H1 (cell line): ENCODE measurements around the gene UBE2D4. TPM values are rescaled to one million over a fixed set of nuclear protein-coding genes. Genes with fewer than 3 reads are reported as not detected.
A peak's percentile ranks its signal among the peaks of the same experiment; 100 is the strongest.
"Not testable (repeated sequence)": the region's sequence is repeated elsewhere in the genome, so short reads cannot be mapped to it uniquely, and the experiment has no call there.

Experiments
- CTCF ChIA-PET: fragments of 300-600 bp; sonication (Branson Sonifier 250); formaldehyde crosslinking; loops from one replicate; lab custom pipeline; 2021; ENCODE audit not compliant: partially characterized antibody; lab: Charles Lee
- POLR2A ChIA-PET: fragments of 300-600 bp; sonication (Branson Sonifier 250); formaldehyde crosslinking; loops from one replicate; lab custom pipeline; 2021; ENCODE audit warnings: inconsistent platforms; ENCODE audit not compliant: partially characterized antibody; lab: Charles Lee
- DNase-seq, 2 experiments: peaks; one replicate each; pipeline versions ENCODE4 v3.0.0 to v3.0.0-alpha.2; 2010 to 2022; ENCODE audit warnings: low spot score in 2 of 2, low read depth in 1 of 2, mixed read lengths in 1 of 2
- FAIRE-seq: peaks from 2 replicates; lab custom pipeline; 2011; peaks lifted over from hg19 to GRCh38; lab: Jason Lieb, UNC
- H2AFZ ChIP-seq: 2 replicates; pipeline ENCODE4 v1.8.1; 2012; ENCODE audit warnings: low read length, inconsistent platforms
- H2AK5ac ChIP-seq: 2 replicates; pipeline ENCODE4 v1.6.1; 2013; ENCODE audit warnings: low read depth, low read length
- H2BK120ac ChIP-seq: replicated peaks from 2 replicates; pipeline ENCODE3; 2013; ENCODE audit warnings: low read depth, low read length, inconsistent platforms
- H2BK12ac ChIP-seq: 2 replicates; pipeline ENCODE4 v1.6.1; 2013; ENCODE audit warnings: low read depth, low read length
- H2BK15ac ChIP-seq: 2 replicates; pipeline ENCODE4 v1.6.1; 2013; ENCODE audit warnings: low read length
- H2BK20ac ChIP-seq: 2 replicates; pipeline ENCODE4 v1.6.1; 2013; ENCODE audit warnings: low read length
- H2BK5ac ChIP-seq: 2 replicates; pipeline ENCODE4 v1.6.1; 2013; ENCODE audit warnings: low read depth, low read length
- H3K14ac ChIP-seq: 2 replicates; pipeline ENCODE4 v1.6.1; 2013; ENCODE audit warnings: inconsistent platforms; ENCODE audit not compliant: insufficient read length
- H3K18ac ChIP-seq: 2 replicates; pipeline ENCODE4 v1.6.1; 2013; ENCODE audit warnings: low read length; ENCODE audit errors: extremely low read depth
- H3K23ac ChIP-seq: 2 replicates; pipeline ENCODE4 v1.6.1; 2013; ENCODE audit warnings: inconsistent platforms; ENCODE audit not compliant: insufficient read length
- H3K23me2 ChIP-seq: 2 replicates; pipeline ENCODE4 v1.6.1; 2013; ENCODE audit warnings: low read depth, low read length
- H3K27ac ChIP-seq: 2 replicates; pipeline ENCODE4 v1.6.1; 2011; ENCODE audit warnings: low read depth, low read length, inconsistent platforms
- H3K27me3 ChIP-seq, 4 experiments: replicated peaks in 1 of 4; 1 replicate in 1 of 4; 2 replicates in 3 of 4; pipeline versions ENCODE4 v1.6.1 to v1.8.1; 2011 to 2013; ENCODE audit warnings: low read length in 3 of 4, mild to moderate bottlenecking in 3 of 4, inconsistent platforms in 2 of 4, mixed read lengths in 2 of 4, moderate library complexity in 1 of 4; ENCODE audit not compliant: control insufficient read depth in 3 of 4, insufficient read depth in 3 of 4; ENCODE audit errors: extremely low read depth in 1 of 4
- H3K36me3 ChIP-seq, 4 experiments: 2 replicates each; pipeline versions ENCODE4 v1.6.1 to v1.8.1; 2011 to 2013; ENCODE audit warnings: mild to moderate bottlenecking in 4 of 4, low read length in 3 of 4, moderate library complexity in 2 of 4, control low read depth in 1 of 4, inconsistent platforms in 1 of 4; ENCODE audit not compliant: insufficient read depth in 4 of 4, control insufficient read depth in 2 of 4
- H3K4ac ChIP-seq: replicated peaks from 2 replicates; pipeline ENCODE3; 2013; ENCODE audit warnings: low read length, low read depth, mixed read lengths, inconsistent platforms; ENCODE audit not compliant: insufficient read length
- H3K4me1 ChIP-seq, 4 experiments: replicated peaks in 1 of 4; 1 replicate in 1 of 4; 2 replicates in 3 of 4; pipeline versions ENCODE4 v1.6.1 to v1.8.1; 2011 to 2013; ENCODE audit warnings: low read length in 3 of 4, inconsistent platforms in 2 of 4, mixed read lengths in 1 of 4; ENCODE audit not compliant: insufficient read depth in 4 of 4, control insufficient read depth in 3 of 4
- H3K4me2 ChIP-seq, 2 experiments: 2 replicates each; pipeline versions ENCODE4 v1.6.1 to v1.8.1; 2011 to 2013; ENCODE audit warnings: low read depth in 2 of 2, low read length in 2 of 2, control low read depth in 1 of 2, inconsistent platforms in 1 of 2, mild to moderate bottlenecking in 1 of 2; ENCODE audit not compliant: insufficient read depth in 1 of 2
- H3K4me3 ChIP-seq, 4 experiments: fragments of 200-600, 300-600 bp in 1 of 4; sonication (generic), shearing (Covaris generic), sonication (Bioruptor Twin) in 1 of 4; 2 replicates each; pipeline versions ENCODE4 v1.5.1 to v1.8.1; 2011 to 2016; ENCODE audit warnings: low read length in 4 of 4, low read depth in 3 of 4, control low read depth in 2 of 4, inconsistent platforms in 2 of 4, mild to moderate bottlenecking in 2 of 4, mixed read lengths in 1 of 4, moderate library complexity in 1 of 4; ENCODE audit not compliant: insufficient read depth in 2 of 4; ENCODE audit errors: extremely low read depth in 1 of 4
- H3K56ac ChIP-seq: replicated peaks from 2 replicates; pipeline ENCODE3; 2013; ENCODE audit warnings: low read depth, mild to moderate bottlenecking, mixed read lengths, low read length, inconsistent platforms; ENCODE audit not compliant: insufficient read length
- H3K79me1 ChIP-seq: 2 replicates; pipeline ENCODE4 v1.6.1; 2013; ENCODE audit warnings: low read depth, low read length, control low read depth
- H3K79me2 ChIP-seq, 2 experiments: 2 replicates each; pipeline versions ENCODE4 v1.6.1 to v1.8.1; 2012 to 2013; ENCODE audit warnings: low read length in 2 of 2, mild to moderate bottlenecking in 2 of 2, inconsistent platforms in 1 of 2; ENCODE audit not compliant: insufficient read depth in 2 of 2, control insufficient read depth in 1 of 2
- H3K9ac ChIP-seq, 4 experiments: replicated peaks in 1 of 4; 1 replicate in 1 of 4; 2 replicates in 3 of 4; pipeline versions ENCODE4 v1.6.1 to v1.8.1; 2011 to 2013; ENCODE audit warnings: low read depth in 3 of 4, low read length in 3 of 4, control low read depth in 2 of 4, mild to moderate bottlenecking in 2 of 4, moderate library complexity in 2 of 4, inconsistent platforms in 1 of 4; ENCODE audit errors: extremely low read depth in 1 of 4
- H3K9me3 ChIP-seq, 2 experiments: 2 replicates each; pipeline versions ENCODE4 v1.6.1 to v1.8.1; 2012 to 2013; ENCODE audit warnings: mild to moderate bottlenecking in 2 of 2, moderate library complexity in 2 of 2, control low read depth in 1 of 2, inconsistent platforms in 1 of 2, low read depth in 1 of 2, low read length in 1 of 2, mixed read lengths in 1 of 2; ENCODE audit not compliant: insufficient read depth in 2 of 2
- H4K20me1 ChIP-seq, 2 experiments: replicated peaks in 1 of 2; 2 replicates each; pipeline versions ENCODE3 to v1.8.1; 2011 to 2013; ENCODE audit warnings: inconsistent platforms in 2 of 2, low read length in 2 of 2, mild to moderate bottlenecking in 1 of 2; ENCODE audit not compliant: insufficient read depth in 2 of 2, control insufficient read depth in 1 of 2
- H4K5ac ChIP-seq: 2 replicates; pipeline ENCODE4 v1.6.1; 2013; ENCODE audit warnings: low read length, low read depth, mixed read lengths, inconsistent platforms; ENCODE audit not compliant: insufficient read length
- H4K8ac ChIP-seq: 2 replicates; pipeline ENCODE4 v1.8.0; 2013; ENCODE audit warnings: mild to moderate bottlenecking, moderate library complexity, low read length, inconsistent platforms; ENCODE audit not compliant: insufficient read depth; ENCODE audit errors: extremely low read depth
- H4K91ac ChIP-seq: replicated peaks from 2 replicates; pipeline ENCODE3; 2013; ENCODE audit warnings: low read length, mixed read lengths, inconsistent platforms; ENCODE audit not compliant: insufficient read length
- CTCF ChIP-seq, 3 experiments: IDR thresholded peaks; 1 replicate in 2 of 3; 2 replicates in 1 of 3; pipeline versions ENCODE4 v1.5.1 to v1.6.1; 2011; ENCODE audit warnings: low read length in 3 of 3, mild to moderate bottlenecking in 3 of 3, inconsistent platforms in 2 of 3, low read depth in 1 of 3, moderate library complexity in 1 of 3; ENCODE audit not compliant: insufficient read depth in 1 of 3; ENCODE audit errors: control extremely low read depth in 1 of 3
- PHF8 ChIP-seq: fragments of 200-600 bp; sonication (generic); conservative IDR thresholded peaks from 2 replicates; pipeline ENCODE4 v1.7.1; 2012; ENCODE audit warnings: low read depth, mild to moderate bottlenecking, inconsistent platforms, low read length, moderate library complexity
- POLR2AphosphoS5 ChIP-seq: IDR thresholded peaks from 2 replicates; pipeline ENCODE4 v1.6.1; 2011; ENCODE audit warnings: low read depth, low read length
- RAD21 ChIP-seq, 2 experiments: IDR thresholded peaks in 1 of 2; conservative IDR thresholded peaks in 1 of 2; 2 replicates each; pipeline ENCODE4 v1.6.1; 2011; ENCODE audit warnings: low read depth in 2 of 2, low read length in 2 of 2, improper control_type of control experiment in 1 of 2, inconsistent platforms in 1 of 2, mild to moderate bottlenecking in 1 of 2, moderate library complexity in 1 of 2
- WGBS, 2 experiments: shearing (Covaris generic) in 1 of 2; methylation state at CpG; one replicate each; pipeline versions ENCODE4 v1.1.6 to v1.1.7; 2013 to 2015; ENCODE audit warnings: low lambda C conversion rate in 2 of 2, mixed read lengths in 2 of 2, inconsistent platforms in 1 of 2, low coverage in 1 of 2, missing lambda C conversion rate in 1 of 2; ENCODE audit not compliant: insufficient replicate concordance in 2 of 2, insufficient coverage in 1 of 2, insufficient read length in 1 of 2; ENCODE audit errors: extremely low coverage in 1 of 2, missing lambda C conversion rate in 1 of 2; 5-methylcytosine and 5-hydroxymethylcytosine counted together
- polyA plus RNA-seq, 7 experiments: library from polyadenylated mRNA; depleted of rRNA in 3 of 7; stranded (reverse) in 5 of 7; unstranded in 2 of 7; fragments of >200 nt in 5 of 7; fragments of 200-250 nt in 2 of 7; gene quantifications; 1 replicate in 5 of 7; 2 replicates in 1 of 7; 4 replicates in 1 of 7; pipeline versions ENCODE4 v1.2.1 to v1.2.3, GENCODE V29; 2011 to 2013; ENCODE audit warnings: missing spikeins in 2 of 7, mixed read lengths in 2 of 7
- total RNA-seq: library from RNA; stranded (reverse); fragmentation: NEBNext Ultra II Directional; extraction: Animal tissue kit (Norgen Biotek cat#: 25700); gene quantifications from 2 replicates; pipeline ENCODE4 v1.2.1, GENCODE V29; 2021

The UBE2D4 gene
- total and polyA plus RNA-seq, 2 of the 8 experiments (the other 6 are each of a cell fraction or from before 2014, with no cell fraction given) = 3.4 to 9.4 TPM

GRCh38 chr7:43985904-43986864, 59.9 kb downstream of the UBE2D4 start:
- FAIRE-seq, H3K79me2 ChIP-seq, H3K23ac ChIP-seq, H3K4me1 ChIP-seq, H2BK120ac ChIP-seq, H2BK20ac ChIP-seq, H3K9me3 ChIP-seq, H2AFZ ChIP-seq, H3K14ac ChIP-seq, H3K27ac ChIP-seq, H3K4ac ChIP-seq, CTCF ChIA-PET, H3K9ac ChIP-seq, H4K8ac ChIP-seq, H3K36me3 ChIP-seq, H3K23me2 ChIP-seq, H4K91ac ChIP-seq, H2BK15ac ChIP-seq, POLR2A ChIA-PET, H2AK5ac ChIP-seq, H3K56ac ChIP-seq, H4K20me1 ChIP-seq, H3K27me3 ChIP-seq, H2BK5ac ChIP-seq, H3K79me1 ChIP-seq: not testable (repeated sequence)
- Histone ChIP-seq H3K4me3 (peak overlapping the region in 2 of 4 experiments; percentile 27 to 56; a peak in 4 of 8 replicates), H2BK12ac (peak overlapping the region; percentile 50; the same call in 1 of the 2 replicates), H3K4me2 (peak overlapping the region; percentile 44 to 70; a peak in 3 of 4 replicates), H3K18ac (peak overlapping the region; percentile 78; the same call in 1 of the 2 replicates), H4K5ac (peak overlapping the region; percentile 97)
- WGBS, 2 experiments = 11% methylated on average over 17 of the region's 33 CpGs; no CpG with 5 or more reads in 1 of the 2 experiments
- TF ChIP-seq RAD21 (IDR thresholded peaks at IDR 0.05 in 1 of 2, conservative IDR thresholded peaks at IDR 0.05 in 1 of 2; ENCODE audit: low read depth in 2 of 2, low read length in 2 of 2) (peak; percentile 30 to 32; a peak in 3 of 4 replicates), PHF8 (peak; percentile 34; the same call in 1 of the 2 replicates), POLR2AphosphoS5 (peak; percentile 23; the same call in 1 of the 2 replicates), CTCF (IDR thresholded peaks at IDR 0.05; ENCODE audit: control extremely low read depth in 1 of 3, insufficient read depth in 1 of 3, low read depth in 1 of 3, low read length in 3 of 3) (peak; percentile 9 to 31 (median 24); a peak in 3 of 4 replicates)
- peak in 1 of 2 experiments; percentile 83 for DNase-seq
